Lower leg skin (tissue), 4 donors: ENCODE measurements around the gene PDE6H. TPM values are rescaled to one million over a fixed set of nuclear protein-coding genes. Genes with fewer than 3 reads are reported as not detected.

Experiments used
- DNase-seq, 2 donors: peaks; one replicate each; pipeline ENCODE4 v3.0.0-alpha.2; 2019; ENCODE audit warnings: low spot score in 2 of 2
- H3K4me3 ChIP-seq: fragments of 200-600 bp; sonication (generic); 2 replicates; pipeline ENCODE4 v1.5.1; 2017; ENCODE audit warnings: mild to moderate bottlenecking, low read depth; ENCODE audit not compliant: poor library complexity, severe bottlenecking
- CTCF ChIP-seq, 3 donors: fragments of 450-650 bp; IDR thresholded peaks; one replicate each; pipeline ENCODE4 v1.5.1; 2016; ENCODE audit warnings: antibody characterized with exemption in 3 of 3, mild to moderate bottlenecking in 3 of 3, moderate library complexity in 2 of 3
- POLR2A ChIP-seq, 2 donors: fragments of 450-650 bp; IDR thresholded peaks; one replicate each; pipeline ENCODE4 v1.6.1; 2016 to 2017; ENCODE audit warnings: antibody characterized with exemption in 2 of 2, mild to moderate bottlenecking in 1 of 2, moderate library complexity in 1 of 2
- WGBS, 2 donors: methylation state at CpG; one replicate each; pipeline ENCODE4 v1.1.5; 2018; 5-methylcytosine and 5-hydroxymethylcytosine counted together
- intact Hi-C: fragments of 100-400 bp; cut with DNase I; formaldehyde crosslinking; loops from one replicate; pipeline ENCODE4 v1.15.0; 2023; ENCODE audit warnings: low total_unique reads
- total RNA-seq, 4 donors: library from RNA; depleted of rRNA; stranded (reverse); fragments of >200 nt; gene quantifications; one replicate each; pipeline ENCODE4 v1.1.0, GENCODE V29; 2016

The PDE6H gene
- total RNA-seq, 4 donors from 2014 or later, result not detected

DNA sequence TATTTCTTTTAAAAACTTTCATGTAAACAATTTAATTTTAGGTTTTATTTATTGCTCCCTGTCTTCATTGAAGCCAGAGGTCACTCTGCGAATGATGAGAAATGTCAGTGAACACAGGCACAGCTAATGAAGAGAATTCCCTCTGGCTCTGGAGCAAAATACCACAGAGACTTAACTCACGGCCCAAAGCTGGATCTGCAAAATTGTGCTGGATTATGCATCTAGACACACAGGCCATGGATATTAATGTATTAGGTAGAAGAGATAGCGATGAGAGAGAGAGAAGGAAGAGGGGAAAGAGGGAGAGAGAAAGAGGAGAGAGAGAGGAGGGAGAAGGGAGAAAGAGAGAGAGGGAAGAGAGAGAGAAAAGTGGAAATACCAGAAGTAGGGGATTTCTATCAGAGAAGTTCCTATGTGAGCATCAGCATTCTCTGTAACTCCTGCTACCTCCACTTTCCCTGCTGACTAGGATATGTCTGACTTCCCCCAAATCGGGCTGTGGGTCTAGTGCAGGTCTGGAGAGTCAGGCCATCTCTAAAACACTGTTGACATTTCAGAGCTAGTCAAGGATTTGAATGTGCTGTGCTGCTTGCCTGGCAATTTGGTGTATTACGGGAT, 15.2 kb upstream of the PDE6H start:
- TF ChIP-seq CTCF (IDR thresholded peaks at IDR 0.05) (no peak), POLR2A (IDR thresholded peaks at IDR 0.05) (no peak)
- WGBS, 2 donors, result 67 to 69% methylated on average over 5 of the region's 5 CpGs
- DNase-seq, result no peak
- H3K4me3 ChIP-seq, result no peak overlapping the region
- intact Hi-C loops, result no loop called here

DNA sequence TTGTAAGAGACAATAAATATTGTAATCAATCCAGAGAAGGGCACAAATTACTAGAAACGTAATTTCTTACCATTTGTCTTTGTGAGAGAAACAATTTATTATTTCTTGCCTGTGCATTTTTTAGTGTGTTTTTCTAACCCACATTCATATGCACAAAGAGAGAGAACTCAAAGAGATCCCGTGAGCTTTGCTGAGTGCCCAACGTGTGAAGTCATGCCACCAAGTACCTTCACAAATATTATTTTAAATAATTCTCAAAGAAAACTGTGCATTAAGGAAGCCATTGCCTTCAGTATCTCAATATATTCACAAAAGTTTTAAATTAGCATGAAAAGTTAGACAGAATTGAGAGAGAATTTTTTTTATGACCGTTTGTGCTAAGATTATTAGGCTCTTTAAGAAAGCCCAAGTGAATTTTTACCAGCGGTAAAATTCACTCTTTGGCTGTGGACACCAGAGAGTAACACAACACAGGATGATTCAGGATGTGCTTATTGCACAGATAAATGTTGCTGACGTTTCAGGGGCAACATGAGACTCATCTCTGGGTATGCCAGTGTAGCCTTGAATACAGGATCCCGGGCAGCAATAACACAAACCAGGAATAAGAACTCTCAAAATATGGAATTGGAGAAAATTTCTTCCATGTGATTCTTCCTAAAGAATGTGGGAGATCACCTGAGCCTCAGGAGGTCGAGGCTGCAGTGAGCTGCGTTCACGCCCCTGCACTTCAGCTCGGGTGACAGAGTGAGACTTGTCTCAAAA, 14.3 kb upstream of the PDE6H start:
- no peak for DNase-seq
- intact Hi-C loops, result no loop called here
- TF ChIP-seq POLR2A (IDR thresholded peaks at IDR 0.05), result no peak
- no peak for TF ChIP-seq CTCF (IDR thresholded peaks at IDR 0.05)
- 76 to 79% methylated on average over 11 of the region's 11 CpGs for WGBS, 2 donors
- H3K4me3 ChIP-seq, result no peak overlapping the region

GRCh38 chr12:14959126-14959440, 13.8 kb upstream of the PDE6H start:
- DNase-seq, result no peak
- intact Hi-C loops, result no loop called here
- WGBS, 2 donors, result 76 to 83% methylated on average over 10 of the region's 10 CpGs
- TF ChIP-seq CTCF (IDR thresholded peaks at IDR 0.05) (no peak), POLR2A (IDR thresholded peaks at IDR 0.05) (no peak)
- H3K4me3 ChIP-seq, result no peak overlapping the region

DNA sequence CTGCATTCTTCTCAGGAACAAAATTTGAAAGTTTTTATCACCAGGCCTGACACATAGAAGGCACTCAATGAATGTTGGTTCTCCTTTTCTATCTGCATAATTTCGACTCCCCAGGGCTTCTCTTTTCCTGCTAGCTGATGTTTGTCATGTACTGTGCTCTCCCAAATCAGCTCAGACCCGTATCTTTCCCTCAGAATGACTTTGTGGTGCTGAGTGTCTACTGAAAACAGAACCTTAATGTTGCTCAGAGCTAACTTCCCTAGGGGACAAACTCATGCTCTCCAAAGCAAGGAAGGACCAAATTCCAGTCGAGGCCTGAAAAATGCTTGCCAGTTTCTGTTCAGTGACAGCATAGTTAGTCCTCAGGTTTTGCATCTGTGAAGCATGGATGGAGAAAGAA, 13.4 kb upstream of the PDE6H start:
- TF ChIP-seq POLR2A (IDR thresholded peaks at IDR 0.05), result no peak
- no peak for TF ChIP-seq CTCF (IDR thresholded peaks at IDR 0.05)
- DNase-seq, result no peak
- H3K4me3 ChIP-seq, result no peak overlapping the region
- 43 to 48% methylated on average over 3 of the region's 3 CpGs for WGBS, 2 donors
- intact Hi-C loops, result no loop called here

DNA sequence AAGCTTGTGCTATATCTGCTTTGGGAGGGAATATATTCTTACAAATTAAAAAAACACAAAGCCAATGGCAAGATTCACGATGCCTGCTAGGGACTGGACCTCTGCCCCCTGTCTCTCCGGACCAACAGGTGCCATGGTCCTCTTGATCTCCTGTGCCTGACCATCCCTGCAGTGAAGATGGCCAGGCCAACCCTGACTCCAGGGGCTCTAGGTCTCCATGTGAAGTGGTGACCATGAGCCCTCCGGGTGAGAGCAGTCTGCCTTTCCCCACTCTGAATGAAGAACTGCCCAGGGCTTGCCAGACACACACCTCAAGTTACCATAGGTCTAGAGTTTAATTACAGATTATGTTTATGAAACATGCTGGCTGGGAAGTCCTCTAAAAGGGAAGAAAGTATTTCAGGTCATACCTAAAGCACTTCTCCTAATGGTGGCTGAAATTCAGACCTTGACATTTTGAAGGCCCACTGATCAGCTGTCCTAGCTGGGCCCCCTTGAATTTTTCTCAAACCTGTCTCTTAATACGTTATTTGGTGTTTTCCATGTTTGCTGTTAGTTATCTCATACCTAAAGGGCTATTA, 12.8 kb upstream of the PDE6H start:
- no peak for DNase-seq
- TF ChIP-seq POLR2A (IDR thresholded peaks at IDR 0.05), result no peak
- TF ChIP-seq CTCF (IDR thresholded peaks at IDR 0.05), result no peak
- H3K4me3 ChIP-seq, result no peak overlapping the region
- intact Hi-C loops, result no loop called here
- 75 to 82% methylated on average over 4 of the region's 4 CpGs for WGBS, 2 donors
